ACHN (cell line): Measurements from ENCODE around the gene DIP2A.
A peak's percentile ranks its signal among the peaks of the same experiment; 100 is the strongest.

Source experiments
- DNase-seq: peaks from one replicate; pipeline ENCODE4 v3.0.0-alpha.2; 2015
- in situ Hi-C: cut with HindIII; loops from 2 replicates; pipeline ENCODE4 v1.10.0; 2017; ENCODE audit warnings: low sequenced_read_pairs, low pct_ligation_motif_present, low pct_unique_long_range_greater_than_20kb

Gene DIP2A

DNA sequence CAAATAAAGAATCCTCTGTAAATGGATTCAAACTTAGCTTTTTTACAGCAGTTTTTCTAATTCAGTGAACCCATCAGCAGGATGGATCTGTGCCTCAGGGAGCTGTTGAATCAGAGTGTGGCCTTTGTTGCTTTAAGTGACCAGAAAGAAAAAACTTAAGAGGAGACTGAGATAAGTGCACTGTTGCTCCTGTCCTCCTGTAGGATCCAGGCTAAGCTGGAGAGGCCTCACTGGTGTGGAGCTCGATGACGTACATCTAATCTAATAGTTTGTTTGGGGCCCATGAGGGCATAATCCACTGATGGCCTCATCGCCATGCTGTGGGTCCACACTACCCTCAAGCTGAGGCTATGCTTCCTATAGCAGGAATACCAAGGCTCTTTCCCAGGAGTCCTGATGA, 10.6 kb downstream of the DIP2A start:
- in situ Hi-C loops, result no loop called here
- DNase-seq, result no peak

DNA sequence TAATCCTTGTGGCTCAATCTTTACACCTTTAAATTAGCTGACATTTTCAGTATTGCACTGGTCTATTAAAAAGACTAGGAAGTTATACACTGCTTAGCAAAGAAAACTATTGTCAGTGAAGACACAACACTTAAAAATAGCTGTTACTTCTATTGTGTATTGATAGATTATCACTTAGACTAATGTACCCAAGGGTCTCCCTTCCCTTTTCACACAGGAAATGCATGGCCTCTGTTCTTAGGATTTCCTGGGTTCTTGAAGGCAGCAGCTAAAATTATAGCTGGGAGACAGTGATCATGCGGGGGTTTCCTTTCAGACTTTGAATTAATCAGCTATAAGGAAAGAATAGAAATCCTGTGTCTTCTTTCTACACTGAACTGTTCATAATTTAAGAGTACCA, 12.8 kb downstream of the DIP2A start:
- no peak for DNase-seq
- in situ Hi-C loops, result no loop called here

DNA sequence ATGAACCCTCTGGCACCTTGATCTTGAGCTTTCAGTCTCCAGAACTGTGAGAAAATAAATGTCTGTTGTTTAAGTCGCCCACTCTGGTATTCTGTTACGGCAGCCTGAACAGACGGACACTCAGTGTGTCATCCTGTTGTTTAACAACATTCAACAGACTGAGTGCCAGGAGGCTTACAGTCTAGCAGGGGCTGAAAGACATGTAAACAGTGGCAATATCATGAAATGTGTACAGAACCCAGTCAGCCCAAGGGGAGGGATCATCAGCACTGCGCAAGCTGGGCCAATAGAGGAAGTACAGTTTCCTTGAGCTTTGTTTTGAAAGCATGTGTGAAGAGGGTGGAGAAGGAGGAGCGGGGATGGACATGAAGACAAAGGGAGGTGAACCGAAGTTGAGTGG, 13.6 kb downstream of the DIP2A start:
- in situ Hi-C loops, result no loop called here
- DNase-seq, result no peak

DNA sequence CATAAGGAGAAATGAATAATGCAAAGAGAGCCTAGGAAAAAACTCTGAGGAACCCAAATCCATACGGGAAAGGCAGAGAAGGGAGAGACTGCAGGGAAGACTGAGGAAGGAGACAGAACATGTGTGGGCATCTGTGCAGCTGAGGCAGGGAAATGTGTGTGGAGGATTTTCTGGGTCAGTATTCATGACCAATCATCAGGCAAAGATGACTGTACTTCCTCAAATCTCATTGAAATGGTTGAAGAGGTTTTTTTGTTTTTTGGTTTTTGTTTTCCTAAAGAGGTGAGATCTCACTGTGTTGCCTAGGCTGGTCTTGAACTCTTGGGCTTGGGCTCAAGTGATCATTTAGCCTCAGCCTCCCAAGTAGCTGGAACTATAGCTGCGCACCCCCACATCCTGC, 15.7 kb downstream of the DIP2A start:
- DNase-seq, result no peak
- in situ Hi-C loops, result no loop called here

DNA sequence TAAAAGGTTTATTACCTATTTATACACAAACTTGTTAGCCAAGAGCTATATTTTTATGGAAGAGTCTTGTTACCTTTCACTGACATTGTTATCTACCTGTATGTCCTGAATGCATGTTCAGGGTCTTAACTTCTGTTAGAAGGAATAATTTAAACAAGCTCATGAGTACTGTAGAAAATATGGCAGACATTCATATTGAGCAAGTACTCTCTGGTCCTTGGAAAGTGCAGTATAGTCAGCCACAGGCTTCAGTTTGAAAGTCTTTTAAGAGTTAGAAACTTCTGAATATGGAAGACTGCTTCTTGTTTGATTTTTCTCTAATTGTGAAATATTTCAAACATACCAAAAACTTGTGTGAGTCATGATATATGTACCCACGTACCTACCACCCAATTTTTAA, 16.6 kb downstream of the DIP2A start:
- no peak for DNase-seq
- in situ Hi-C loops, result no loop called here

DNA sequence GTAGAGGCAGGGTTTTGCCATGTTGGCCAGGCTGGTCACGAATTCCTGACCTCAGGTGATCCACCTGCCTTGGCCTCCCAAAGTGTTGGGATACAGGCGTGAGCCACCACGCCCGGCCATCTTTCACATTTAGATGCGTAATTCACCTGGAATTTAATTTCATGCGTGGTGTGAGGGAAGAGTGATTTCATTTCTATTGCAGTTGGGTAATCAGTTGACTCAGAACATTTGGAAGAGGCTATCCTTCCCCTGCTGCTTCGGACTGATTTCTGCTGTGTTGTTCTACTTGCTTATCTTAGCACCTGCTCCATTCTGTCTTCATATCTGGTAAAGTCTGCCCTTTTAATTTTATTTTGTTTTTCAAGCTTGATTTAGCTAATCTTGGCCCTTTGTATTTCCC, 19.1 kb downstream of the DIP2A start:
- in situ Hi-C loops, result no loop called here

DNA sequence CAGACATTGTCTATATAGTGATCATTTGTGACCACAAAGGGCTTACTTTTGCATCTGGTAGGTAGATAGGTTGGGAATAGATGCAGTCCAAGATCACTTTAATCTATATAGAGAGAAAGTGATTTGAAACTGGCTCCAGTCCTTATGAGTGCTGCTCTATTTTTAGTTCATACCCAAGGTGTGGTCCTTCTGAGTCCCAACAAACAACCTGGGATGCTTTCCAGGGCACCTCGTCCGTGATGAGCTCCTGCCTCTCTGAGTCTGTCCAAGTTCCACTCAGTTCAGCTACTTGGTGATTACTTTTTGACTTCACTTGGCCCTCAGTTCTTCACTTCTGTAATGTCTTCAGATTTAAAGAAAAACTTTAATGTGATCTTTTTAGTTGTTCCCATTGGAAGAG, 20.2 kb downstream of the DIP2A start:
- in situ Hi-C loops, result no loop called here
- DNase-seq, result no peak

More for the DNA sequence above, 19.1 kb downstream of the DIP2A start:
- no peak for DNase-seq

DNA sequence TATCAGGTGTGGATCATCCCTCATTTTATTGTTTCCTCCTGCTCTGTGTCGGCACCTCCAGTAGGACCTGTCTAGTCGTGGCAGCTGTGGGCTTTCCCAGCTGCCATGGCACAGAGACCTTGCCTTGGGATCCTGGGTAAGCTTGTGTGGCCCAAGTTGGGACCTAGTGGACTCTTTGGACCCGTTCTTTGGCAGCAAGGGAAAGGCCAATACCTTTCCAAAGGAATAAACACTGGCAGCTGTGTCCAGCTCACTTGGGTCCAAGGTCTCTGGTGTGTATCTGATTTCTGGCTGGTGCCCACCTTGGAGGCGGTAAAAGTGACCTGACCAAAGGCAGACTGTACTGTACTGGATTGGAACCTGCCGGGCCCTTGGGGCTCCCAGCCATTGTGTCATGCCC, 21.8 kb downstream of the DIP2A start:
- in situ Hi-C loops, result no loop called here
- no peak for DNase-seq

DNA sequence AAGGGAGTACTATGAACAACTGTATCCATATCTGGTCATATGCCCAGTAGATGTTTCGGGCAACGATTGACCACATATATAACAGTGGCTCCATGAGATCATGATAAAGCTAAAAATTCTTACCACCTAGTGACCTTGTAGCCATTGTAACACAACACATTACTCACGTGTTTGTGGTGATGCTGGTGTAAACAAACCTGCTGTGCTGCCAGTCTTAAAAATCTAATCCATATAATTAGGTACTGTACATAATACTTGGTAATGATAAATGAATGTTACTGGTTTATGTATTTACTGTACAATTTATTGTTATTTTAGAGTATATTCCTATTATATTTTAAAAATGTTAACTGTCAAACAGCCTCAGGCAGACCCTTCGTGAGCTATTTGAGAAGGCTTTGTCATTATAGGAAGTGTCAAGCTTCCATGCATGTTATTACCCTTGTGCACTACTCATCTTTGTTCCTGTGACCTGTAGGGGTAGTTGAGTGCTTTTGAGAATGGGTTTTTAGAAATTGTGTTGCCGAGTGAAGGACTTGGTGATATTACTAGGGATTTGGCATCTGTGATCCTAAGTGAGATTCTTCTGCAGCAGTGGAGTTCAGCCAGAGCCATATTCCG, 23.6 kb downstream of the DIP2A start:
- in situ Hi-C loops, result no loop called here

DNA sequence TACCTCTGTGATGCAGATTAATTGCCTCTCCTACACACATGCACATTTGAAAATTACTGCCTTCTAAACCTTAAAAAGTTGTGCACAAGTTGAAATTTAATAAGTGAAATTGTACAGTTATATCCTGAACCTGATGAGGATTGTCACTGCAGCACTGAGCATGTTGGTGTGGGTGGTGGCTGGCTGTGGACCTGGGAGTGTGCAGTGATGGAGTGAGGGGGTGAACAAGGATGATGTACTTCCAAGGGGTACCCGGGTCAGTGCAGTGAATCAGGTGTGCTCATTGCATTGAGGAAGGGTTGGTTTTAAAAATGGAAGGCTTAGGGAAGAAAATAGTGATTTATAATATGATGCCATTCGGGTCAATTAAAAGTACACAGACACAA, 24.1 kb downstream of the DIP2A start:
- DNase-seq, result no peak
- in situ Hi-C loops, result no loop called here

More for the DNA sequence above, 23.6 kb downstream of the DIP2A start:
- no peak for DNase-seq

DNA sequence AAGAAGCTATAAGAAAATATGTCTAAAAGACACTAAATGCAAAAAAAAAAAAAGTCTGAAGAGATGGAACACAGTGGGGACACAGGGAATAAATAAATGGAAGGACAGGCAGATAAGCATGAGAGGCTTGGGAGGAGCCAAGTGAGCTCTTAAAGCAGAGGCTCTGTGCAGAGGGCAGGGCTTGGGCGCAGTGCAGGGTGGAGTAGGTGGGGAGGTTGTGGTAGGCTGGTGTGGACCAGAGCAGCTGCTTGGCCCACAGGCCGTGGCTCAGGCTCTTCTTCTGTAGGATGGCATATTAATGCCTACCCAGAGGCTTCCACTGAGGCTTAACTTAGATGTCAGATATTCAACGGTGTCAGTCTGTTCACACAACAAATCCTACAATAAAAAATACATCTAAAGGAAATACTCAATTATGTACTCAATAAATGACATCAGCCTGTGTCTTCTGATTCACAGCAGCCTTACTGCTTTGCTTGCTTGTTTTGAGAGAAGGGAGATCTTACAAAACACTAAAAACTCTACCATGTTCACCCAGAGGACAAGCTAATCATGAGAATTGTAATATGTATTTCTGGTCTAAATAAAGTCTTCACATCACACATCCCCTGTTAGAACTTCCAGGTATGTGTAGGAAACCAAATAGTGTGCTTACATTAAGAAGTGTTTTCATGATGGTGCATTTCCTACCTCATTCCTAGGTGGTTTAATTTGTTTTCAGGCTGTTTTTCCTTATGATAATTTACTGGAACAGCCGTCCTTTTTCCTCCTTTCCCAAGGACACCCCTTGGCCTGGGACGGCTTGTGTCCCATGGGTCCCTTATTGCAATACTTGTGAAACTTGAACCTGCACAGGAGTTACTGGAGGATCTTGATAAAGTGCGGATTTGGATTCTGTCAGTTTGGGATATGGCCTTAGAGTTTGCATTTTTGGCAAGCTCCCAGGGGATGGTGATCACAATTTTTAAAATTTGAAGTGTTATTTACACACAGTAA, 24.9 kb downstream of the DIP2A start:
- in situ Hi-C loops, result no loop called here
- DNase-seq, result no peak

DNA sequence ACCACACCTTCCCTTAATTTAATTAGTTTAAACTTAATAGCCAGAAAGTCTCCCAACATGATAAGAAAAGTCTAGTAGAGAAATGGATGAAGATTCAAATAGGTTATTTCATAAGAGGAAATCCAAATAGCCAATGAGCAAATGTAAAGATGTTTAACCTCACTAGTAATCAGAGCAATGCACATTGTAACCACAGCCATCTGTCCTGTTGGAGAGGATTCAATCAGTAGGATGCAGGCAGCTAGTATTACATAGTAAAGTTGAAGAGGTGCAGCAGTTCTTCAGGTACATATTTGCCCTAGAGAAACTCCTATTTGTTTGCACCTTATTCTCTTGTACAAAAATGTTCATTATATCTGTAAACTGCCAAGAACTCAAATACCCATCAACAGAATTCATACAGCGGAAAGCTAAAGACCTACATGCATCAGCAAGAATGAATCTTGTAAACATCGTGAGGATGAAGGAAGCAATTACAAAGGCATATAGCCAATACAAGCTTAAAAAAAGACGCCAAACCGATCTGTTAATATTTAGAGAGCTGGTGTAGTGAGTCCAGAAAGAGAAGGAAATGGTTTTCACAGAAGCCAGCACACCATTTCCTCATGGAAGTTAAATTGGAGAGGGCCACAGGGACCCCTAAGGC, 27.9 kb downstream of the DIP2A start:
- DNase-seq, result no peak
- in situ Hi-C loops, result no loop called here

DNA sequence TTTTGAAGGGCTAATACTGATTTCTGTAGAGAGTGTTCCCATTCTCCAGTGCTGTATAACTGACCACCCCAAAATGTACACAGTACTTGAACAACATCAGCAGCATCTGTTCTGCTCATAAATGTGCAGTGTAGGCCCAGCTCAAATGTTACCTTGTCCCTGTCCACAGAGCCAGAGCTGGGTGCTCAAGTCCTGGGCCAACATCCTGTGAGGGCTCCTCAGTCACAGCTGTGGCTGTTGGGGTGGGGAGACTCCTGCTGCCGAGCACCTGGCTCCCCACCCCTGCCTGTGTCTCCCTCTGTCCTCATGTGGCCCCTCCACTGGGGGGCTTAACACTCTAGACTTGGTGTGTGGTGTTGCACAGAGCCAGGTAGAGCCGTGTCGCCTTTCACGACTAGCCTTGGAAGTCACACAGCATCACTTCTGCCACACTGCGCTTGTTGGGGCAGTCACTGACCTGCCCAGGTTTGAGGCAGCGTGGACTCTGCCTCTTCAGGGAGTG, 30.5 kb downstream of the DIP2A start:
- in situ Hi-C loops, result no loop called here
- DNase-seq, result no peak

DNA sequence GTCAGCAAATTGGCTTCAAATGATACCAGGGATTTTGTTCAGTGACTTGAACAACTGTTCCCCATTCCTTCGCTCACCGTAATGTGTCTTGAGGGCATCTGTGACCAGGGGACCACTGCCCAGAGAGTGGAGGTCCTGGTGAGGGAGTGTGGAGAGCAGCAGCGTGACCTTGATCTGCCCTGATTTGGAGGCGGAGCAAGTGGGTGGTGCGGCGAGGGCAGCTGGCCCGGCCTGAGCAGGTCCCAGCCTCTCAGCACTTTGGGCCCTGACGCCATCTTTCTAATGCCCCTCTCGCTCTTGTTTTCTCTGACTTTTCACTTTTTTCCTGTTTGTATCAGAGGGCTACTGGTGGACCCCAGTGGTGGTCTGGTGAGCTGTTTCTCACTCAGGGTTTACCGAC, 31.1 kb downstream of the DIP2A start:
- no peak for DNase-seq
- in situ Hi-C loops, result no loop called here

DNA sequence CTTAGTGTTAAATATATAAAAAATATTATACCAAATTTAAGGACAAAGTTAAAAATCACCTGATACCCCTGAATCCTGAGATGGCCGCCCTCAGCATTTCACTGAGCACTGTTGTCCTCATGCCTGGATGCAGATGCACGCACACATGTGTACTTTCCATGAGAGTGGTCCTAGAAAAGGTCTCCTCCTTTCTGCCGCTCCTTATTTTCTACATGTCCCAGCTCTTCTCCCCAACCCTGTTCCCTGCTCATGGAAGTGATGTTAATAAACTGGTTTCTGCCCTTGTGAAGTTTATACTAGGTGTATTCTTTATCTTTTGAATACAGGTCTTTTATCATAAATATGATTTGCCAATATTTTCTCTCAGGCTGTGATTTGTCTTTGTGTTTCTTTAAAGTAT, 32.9 kb downstream of the DIP2A start:
- DNase-seq, result no peak
- in situ Hi-C loops, result no loop called here

DNA sequence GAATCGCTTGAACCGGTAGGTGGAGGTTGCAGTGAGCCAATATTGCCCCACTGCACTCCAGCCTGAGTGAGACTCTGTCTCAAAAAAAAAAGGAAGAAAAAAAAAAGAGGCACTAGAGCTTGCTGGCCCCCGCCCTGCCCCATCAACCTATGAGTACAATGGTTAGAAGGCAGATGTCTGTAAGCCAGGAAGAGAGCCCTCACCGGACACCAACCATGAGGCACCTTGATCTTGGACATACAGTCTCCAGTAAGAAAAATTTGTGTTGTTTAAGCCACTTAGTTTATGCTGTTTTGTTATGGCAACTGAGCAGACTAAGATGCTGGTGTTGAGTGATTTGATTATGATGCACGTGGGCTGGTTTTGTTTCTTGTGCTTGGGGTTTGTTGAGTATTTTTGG, 34.2 kb downstream of the DIP2A start:
- in situ Hi-C loops, result no loop called here
- no peak for DNase-seq

DNA sequence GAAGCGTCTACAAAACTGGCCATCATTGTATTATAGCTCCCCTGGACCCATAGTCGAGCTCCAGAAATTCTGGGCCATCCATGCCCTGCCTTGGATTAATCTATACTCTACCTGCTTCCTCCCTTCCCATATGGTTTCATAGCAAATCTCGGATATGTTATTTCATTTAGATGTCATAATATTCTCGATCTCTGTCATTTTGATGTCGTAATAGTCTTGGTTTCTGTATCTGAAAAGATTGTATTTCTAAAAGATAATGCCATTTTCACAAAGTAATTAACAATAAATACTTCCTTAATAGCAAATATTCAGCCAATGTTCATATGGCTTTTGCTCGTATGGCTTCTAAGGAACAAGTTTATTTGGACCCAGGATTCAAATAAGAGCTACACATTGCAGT, 35.1 kb downstream of the DIP2A start:
- no peak for DNase-seq
- in situ Hi-C loops, result no loop called here

DNA sequence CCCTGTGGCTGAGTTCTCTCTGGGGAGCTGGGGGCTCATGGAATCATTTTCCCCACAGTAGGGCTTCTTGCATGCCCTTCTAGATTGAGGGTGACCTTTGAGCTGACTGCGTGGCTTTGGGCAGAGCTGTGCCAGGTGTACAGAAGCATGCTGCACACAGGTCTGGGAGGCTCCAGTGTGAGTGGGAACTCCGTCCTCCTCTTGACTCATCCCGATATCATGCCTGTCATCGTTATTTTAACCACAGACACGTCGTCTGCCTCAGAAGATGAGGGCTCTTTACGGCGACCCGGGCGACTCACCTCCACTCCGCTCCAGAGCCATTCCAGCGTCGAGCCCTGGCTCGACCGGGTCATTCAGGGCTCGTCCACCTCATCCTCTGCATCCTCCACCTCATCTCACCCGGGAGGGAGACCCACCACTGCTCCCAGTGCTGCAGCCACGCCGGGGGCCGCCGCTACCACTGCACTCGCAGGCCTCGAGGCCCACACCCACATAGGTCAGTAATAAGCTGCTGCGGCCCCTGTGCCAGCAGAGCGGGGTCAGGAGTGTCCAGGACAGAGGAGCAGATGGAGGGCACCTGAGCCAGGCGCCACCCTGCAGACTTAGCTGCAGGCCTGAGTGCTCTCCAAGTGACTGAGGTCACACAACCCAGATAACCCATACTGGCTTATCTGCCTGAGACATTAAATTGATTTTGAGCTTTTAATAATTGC, 39.8 kb downstream of the DIP2A start:
- peak; percentile 43 for DNase-seq
- in situ Hi-C loops, result no loop called here
